Stimulated activated naive CD8-positive, alpha-beta T cell treated with anti-CD3 and anti-CD28 coated beads, Interleukin-15, Interleukin-2, amounts not matched to agents 100 U/mL and 50 U/mL, for 24 hours (primary cell): ENCODE data around the gene HCN2.
"Not testable (repeated sequence)": the region's sequence is repeated elsewhere in the genome, so short reads cannot be mapped to it uniquely, and the experiment has no call there.

Source experiments
- ATAC-seq: fragments of 150-1000 bp; cut with Tn5 transposase; one replicate; pipeline ENCODE4 v1.10.0; 2021
- DNase-seq: peaks from one replicate; pipeline ENCODE4 v3.0.0; 2021

Gene HCN2

GRCh38 chr19:571566-571974 is 18.1 kb upstream of the HCN2 start:
- ATAC-seq (no peak), DNase-seq (peak; percentile 40)

- peak; percentile 99 for DNase-seq
- peak; percentile 86 for ATAC-seq
Observed at GRCh38 chr19:572140-572742, 17.4 kb upstream of the HCN2 start, which contains the start of gene BSG. TSS of gene BSG (plus strand) at chr19:572596. CDS start at chr19:572635, 39 bp downstream.

DNA sequence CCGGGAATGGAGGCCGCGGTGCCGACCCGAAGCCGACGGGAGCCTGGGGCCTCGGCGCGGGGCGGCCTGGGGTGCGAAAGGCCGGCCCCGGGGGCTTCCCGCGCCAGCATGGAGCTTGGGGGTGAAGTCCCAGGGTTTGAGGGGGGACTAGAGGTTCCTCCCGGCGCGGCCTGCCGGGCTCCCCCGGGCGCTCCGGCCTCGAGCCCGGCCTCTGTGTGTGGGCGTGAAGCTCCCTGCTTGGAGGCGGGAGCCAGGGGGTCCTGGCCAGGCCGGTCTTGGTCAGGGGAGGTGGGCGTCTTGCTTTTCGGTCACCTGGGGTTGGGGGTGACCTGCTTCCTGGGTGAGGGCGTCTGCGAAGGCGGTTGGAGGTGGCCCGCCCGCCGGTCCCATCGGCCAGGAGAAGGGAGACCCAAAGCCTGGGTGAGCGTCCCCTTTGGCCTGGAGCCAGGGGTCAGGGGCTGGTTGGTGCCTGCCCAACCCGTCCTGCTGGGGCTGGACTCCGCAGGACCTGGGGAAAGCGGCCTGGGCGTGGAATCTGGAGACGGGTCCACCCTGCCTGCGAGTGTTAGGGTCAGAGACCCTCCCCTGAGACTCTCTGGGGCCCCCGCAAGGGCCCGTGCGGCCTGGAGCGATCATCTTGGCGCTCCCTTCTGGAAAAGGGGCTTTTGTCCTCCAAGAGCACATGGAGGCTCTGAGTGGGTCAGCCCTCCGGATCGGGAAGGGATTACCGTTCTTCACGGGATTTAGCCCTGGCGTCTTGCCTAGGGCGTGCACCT is 16.8 kb upstream of the HCN2 start:
- peak; percentile 29 for DNase-seq
- ATAC-seq, result peak; percentile 20

DNA sequence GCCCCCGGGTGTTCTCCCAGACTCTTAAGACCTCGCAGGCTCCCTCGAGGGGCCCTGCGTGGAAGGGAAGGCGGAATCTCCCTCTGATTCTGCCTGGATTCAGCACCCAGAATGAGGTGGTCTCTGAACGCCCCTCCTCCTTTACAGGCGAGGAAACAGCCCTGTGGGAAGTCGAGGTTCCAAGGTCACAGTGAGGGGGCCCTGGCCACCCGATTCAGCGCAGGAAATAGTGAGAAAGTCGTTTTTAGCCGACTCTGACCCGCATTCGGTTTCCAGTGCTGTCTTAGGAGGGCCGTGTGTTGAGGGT is 16.2 kb upstream of the HCN2 start:
- ATAC-seq, result no peak
- DNase-seq, result no peak

GRCh38 chr19:574658-575526 is 14.8 kb upstream of the HCN2 start:
- no peak for DNase-seq
- no peak for ATAC-seq

- DNase-seq, result no peak
- no peak for ATAC-seq
Observed at GRCh38 chr19:575527-576506, 13.9 kb upstream of the HCN2 start.

DNA sequence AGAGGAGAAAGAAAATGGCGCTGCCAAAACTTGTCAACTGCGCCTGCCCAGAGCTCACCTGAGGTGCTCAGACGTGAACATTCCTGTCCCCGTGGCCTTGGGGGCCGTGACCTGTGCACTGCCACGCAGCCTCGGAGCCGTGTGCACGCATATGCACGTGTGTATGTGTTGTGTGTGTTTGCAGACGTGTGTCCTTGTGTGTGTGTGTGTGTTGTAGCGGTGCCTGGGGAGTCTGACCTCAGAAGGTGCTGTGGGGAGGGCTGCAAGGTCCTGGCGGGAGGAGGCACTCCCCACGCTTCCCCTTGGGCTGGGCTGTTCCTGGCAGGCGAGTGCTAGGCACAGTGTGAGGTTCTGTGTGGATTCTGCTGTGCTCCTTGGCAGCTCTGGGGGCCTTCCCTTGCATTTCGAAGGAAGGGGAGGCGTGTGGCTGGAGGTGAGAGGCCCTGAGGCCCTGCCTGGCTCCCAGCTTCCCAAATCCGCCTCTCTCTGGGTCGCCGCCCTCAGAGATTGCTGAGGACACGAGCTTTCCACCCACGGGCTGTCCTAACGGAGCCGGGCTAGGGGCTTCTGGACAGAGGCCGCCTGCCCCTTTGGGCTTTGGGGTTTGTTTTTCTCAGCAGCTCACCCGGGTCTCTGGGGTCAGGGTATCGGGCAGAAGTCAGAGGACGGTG is 12.8 kb upstream of the HCN2 start:
- ATAC-seq (no peak), DNase-seq (no peak)

DNA sequence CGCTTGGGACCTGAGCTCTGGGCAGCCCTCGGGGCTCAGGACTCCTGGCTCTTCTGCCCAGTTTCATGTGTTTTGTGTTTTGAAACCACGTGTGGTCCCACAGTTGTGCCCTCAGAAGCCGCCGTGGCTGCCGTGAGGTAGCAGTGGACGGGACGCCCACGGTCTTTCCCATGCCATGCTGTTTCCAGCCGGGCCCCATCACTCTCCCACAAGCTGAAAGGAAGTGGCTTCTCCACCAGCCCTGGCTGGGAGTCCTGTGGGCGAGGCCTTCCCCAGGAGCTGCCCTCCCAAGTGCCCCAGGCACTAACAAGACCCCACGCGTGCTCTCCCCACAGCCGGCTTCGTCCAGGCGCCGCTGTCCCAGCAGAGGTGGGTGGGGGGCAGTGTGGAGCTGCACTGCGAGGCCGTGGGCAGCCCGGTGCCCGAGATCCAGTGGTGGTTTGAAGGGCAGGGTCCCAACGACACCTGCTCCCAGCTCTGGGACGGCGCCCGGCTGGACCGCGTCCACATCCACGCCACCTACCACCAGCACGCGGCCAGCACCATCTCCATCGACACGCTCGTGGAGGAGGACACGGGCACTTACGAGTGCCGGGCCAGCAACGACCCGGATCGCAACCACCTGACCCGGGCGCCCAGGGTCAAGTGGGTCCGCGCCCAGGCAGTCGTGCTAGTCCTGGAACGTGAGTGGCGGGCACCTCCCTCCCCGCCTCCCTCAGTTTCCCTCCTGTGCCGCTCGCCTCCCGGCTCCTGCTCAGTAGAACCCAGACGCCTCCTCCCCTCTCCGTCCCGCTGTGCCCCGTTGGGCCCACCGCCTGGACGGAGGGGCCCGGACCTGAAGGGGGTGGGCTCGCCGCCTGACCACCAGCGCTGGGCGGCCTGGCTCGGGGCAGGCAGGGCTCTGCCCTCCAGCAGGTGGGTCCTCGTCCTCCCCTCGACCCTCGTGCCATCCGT is 12.0 kb upstream of the HCN2 start:
- DNase-seq (no peak), ATAC-seq (no peak)

DNA sequence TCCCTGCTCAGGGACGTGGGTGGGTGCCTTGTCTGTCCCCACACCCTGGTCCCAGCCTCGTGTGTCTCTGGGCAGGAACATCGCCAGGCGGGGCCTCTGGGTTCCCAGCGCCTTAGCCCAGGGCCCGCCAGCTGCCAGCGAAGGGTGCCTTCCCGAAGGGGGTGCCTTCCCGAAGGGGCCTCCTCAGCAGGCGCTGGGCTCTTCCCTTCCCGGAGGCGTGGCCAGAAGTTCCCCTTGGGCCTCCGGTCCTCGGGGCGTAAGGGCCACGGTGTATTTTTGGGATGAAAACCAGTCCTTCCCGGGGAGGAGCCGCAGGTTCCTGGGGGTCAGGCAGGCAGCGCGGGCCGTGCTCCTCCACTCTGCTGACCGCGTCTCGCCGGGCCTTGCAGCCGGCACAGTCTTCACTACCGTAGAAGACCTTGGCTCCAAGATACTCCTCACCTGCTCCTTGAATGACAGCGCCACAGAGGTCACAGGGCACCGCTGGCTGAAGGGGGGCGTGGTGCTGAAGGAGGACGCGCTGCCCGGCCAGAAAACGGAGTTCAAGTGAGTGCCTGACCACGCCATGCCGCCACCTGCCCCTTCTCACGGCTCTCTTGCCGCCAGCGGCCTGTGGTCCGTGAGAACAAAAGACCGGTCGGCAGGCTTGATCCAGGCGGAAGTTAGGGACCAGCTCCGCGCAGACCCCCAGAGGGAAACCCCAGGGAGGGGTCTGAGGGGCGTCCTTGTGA is 10.4 kb upstream of the HCN2 start:
- DNase-seq, result no peak
- no peak for ATAC-seq

DNA sequence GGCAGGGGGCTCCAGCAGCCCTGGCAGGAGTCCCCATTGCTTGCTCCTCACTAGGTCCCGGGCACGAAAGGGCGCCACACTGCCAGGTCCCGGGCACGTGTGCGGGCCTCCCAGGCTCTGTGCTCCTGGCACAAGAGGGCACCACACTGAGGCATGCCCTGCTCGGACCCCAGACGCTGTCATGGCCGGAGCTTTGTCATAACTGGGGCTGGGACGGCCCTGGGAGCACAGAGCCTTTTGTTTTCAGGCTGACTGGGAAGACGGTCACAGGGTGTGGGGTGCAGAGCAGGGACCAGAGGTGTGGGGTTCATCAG is 9.9 kb upstream of the HCN2 start:
- ATAC-seq, result no peak
- DNase-seq, result no peak

DNA sequence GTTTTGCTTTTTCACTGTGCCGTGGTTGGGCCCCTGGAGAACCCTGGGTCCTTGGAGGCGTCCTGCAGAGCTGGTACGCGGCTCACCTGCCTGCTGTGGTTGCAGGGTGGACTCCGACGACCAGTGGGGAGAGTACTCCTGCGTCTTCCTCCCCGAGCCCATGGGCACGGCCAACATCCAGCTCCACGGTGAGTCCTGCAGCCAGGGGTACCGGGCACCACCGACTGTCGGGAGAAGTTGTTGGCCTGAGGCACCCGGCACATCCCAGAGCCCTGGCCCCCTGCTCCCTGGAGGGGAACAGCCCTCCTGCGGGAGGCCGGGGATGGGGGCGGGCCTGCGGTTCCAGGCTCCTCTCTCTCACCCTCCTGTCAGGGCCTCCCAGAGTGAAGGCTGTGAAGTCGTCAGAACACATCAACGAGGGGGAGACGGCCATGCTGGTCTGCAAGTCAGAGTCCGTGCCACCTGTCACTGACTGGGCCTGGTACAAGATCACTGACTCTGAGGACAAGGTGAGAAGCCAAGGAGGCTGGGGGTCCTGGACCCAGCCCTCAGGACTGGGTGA is 9.3 kb upstream of the HCN2 start:
- ATAC-seq, result no peak
- no peak for DNase-seq

DNA sequence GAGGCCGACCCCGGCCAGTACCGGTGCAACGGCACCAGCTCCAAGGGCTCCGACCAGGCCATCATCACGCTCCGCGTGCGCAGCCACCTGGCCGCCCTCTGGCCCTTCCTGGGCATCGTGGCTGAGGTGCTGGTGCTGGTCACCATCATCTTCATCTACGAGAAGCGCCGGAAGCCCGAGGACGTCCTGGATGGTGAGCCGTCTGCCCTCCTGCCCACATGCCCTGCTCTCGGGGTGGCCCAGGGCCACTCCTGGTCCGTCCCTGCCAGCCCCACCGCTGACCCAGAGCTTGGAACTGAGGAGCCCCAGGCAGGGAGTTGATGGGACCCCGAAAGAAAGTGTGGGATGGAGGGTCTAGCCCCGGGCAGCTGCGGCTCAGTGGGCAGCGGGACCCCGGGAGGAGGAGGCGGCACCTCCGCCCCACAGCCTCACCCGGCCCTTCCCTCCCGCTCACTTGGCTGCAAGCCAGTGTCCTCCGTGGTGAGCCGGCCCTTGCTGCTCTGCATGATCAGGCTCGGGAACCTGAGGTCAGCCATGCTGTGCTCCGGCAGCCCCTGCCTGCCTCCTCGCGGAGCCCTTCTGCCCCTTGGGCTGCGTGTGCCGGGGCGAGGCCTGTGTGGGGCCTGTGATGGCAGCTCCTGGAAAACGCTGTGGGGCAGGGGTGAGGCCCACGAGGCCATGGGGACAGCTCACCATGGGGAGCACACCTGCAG is 8.1 kb upstream of the HCN2 start:
- ATAC-seq, result no peak
- DNase-seq, result no peak

DNA sequence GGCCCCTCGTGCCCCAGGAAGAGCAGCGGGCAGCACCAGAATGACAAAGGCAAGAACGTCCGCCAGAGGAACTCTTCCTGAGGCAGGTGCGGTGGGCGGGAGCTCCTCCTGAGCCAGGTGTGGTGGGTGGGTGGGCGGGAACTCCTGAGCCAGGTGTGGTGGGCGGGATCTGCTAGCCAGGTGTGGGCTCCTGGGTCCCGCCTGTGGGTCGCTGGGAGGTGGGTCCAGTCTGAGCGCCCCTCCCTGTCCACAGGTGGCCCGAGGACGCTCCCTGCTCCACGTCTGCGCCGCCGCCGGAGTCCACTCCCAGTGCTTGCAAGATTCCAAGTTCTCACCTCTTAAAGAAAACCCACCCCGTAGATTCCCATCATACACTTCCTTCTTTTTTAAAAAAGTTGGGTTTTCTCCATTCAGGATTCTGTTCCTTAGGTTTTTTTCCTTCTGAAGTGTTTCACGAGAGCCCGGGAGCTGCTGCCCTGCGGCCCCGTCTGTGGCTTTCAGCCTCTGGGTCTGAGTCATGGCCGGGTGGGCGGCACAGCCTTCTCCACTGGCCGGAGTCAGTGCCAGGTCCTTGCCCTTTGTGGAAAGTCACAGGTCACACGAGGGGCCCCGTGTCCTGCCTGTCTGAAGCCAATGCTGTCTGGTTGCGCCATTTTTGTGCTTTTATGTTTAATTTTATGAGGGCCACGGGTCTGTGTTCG is 7.0 kb upstream of the HCN2 start:
- ATAC-seq, result no peak
- DNase-seq, result no peak

GRCh38 chr19:583198-583967 is 6.3 kb upstream of the HCN2 start:
- no peak for DNase-seq
- ATAC-seq, result no peak

DNA sequence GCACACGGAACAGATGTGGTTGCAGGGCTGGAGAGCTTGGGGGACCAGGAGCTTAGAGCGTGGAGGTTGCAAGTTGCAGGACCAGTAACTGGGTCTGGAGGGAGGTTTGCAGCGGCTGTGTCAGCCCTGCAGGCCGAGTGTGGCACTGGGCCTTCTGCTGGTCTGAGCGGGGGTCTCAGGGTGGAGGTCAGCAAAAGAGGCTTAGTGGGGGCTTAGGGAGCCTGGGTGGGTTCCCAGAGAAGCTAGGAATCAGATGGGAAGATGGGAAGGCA is 5.8 kb upstream of the HCN2 start:
- DNase-seq, result no peak
- ATAC-seq, result no peak

DNA sequence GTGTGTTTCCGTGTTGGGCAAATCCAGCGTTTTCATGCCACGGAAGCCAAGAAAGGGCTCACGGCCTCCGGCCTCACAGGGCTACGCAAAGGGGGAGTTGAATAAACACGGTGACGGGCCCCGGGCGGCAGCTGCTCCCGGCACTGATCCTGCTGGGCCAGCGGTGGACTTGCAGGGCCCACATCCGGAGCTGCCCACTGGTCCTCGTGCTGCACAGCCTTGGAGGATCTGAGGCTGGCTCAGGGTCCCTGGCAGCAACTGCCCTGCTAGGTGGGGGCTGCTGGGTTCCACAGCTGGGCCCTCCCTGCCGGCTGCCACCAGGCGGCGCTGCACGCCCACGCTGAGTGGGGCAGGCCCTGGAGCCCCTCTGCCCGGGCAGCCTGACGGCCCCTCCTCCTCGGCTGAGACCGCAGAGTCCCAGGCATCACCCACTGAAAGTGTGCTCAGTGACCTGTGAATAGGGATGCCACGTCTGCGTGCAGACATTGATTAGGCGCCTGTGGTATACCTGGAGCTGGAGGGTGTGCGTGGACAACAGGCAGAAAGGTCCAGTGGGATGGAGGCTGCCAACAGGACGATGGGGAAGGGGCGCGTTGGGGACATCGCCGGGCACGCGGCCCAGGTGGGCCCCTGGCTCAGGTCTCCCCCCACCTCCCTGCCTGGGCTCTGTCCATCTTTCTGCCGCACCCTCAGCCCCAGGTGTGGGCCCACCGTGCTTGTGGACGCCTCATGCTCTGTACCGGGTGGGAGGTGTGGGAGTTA is 5.3 kb upstream of the HCN2 start:
- peak; percentile 66 for ATAC-seq
- DNase-seq, result peak; percentile 78

DNA sequence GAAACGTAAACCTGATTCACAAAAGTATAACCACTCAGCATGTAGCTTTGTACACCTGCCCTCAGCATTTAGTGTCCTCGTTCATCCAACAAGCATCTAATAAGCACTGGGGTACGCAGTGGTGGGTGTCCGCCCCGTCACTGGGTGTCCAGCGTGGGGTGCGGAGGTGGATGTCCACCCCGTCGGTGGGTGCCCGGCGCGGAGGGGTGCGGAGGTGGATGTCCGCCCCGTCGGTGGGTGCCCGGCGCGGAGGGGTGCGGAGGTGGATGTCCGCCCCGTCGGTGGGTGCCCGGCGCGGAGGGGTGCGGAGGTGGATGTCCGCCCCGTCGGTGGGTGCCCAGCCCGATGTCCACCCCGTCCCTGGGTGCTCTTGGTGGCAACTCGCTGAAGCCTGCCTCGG is 4.5 kb upstream of the HCN2 start:
- ATAC-seq, DNase-seq: not testable (repeated sequence)
